ENCODE measurements around the gene TWNK.
A peak's percentile ranks its signal among the peaks of the same experiment; 100 is the strongest.

The TWNK gene

GRCh38 chr10:100968062-100968736 lies 19.1 kb upstream of the TWNK start:
- H3K4ac ChIP-seq (ENCODE audit: low read depth in 1 of 2, low read length in 2 of 2), result no peak overlapping the region
- no peak overlapping the region for H3K4me2 ChIP-seq (ENCODE audit: low read length, poor library complexity, severe bottlenecking)
- H3K18ac ChIP-seq (ENCODE audit: low read depth in 1 of 2, low read length in 2 of 2), result no peak overlapping the region
- WGBS, result 93% methylated on average over 1 of the region's 2 CpGs
- H2BK5ac ChIP-seq (ENCODE audit: low read depth, low read length, poor library complexity, severe bottlenecking), result no peak overlapping the region
- no peak overlapping the region for H2BK120ac ChIP-seq (ENCODE audit: low read depth, low read length)
- no peak overlapping the region for H2AK5ac ChIP-seq (ENCODE audit: low read length, severe bottlenecking)
- peaks cover 34% of the 10 kb centered on the region for H3K4me1 ChIP-seq (ENCODE audit: control insufficient read depth, insufficient read depth, low read depth, low read length)
- no peak overlapping the region for H4K8ac ChIP-seq (ENCODE audit: low read length)
- H3K14ac ChIP-seq (ENCODE audit: low read length in 2 of 2), result no peak overlapping the region
- H3K9ac ChIP-seq (ENCODE audit: low read length), result peak overlapping the region; percentile 73
- H2BK12ac ChIP-seq (ENCODE audit: low read length in 2 of 2), result no peak overlapping the region
- H3K4me3 ChIP-seq (ENCODE audit: insufficient read depth in 1 of 2, low read depth in 1 of 2, low read length in 2 of 2), result no peak overlapping the region
- H3K27ac ChIP-seq (ENCODE audit: low read length, poor library complexity, severe bottlenecking), result no peak overlapping the region
- H4K91ac ChIP-seq (ENCODE audit: low read length), result no peak overlapping the region
- no peaks in the 10 kb centered on the region for H3K79me1 ChIP-seq (replicated peaks; ENCODE audit: low read length, poor library complexity, severe bottlenecking)
- no peak overlapping the region for H2AFZ ChIP-seq (ENCODE audit: low read depth, low read length)
- no peaks in the 10 kb centered on the region for H3K27me3 ChIP-seq (ENCODE audit: control insufficient read depth in 1 of 2, insufficient read depth in 1 of 2, low read length in 2 of 2)
- no peak overlapping the region for H2BK15ac ChIP-seq (ENCODE audit: low read depth, poor library complexity, severe bottlenecking)
- H3K23ac ChIP-seq (ENCODE audit: low read length in 2 of 2), result no peak overlapping the region
- peaks cover 19 to 39% of the 10 kb centered on the region in 2 experiments for H3K36me3 ChIP-seq (ENCODE audit: control insufficient read depth in 1 of 2, insufficient read depth in 2 of 2, low read depth in 1 of 2, low read length in 2 of 2)
- DNase-seq, result no peak
- no peaks in the 10 kb centered on the region for H3K9me3 ChIP-seq (ENCODE audit: control insufficient read depth, low read length)

GRCh38 chr10:100968863-100969186 lies 18.5 kb upstream of the TWNK start:
- 14% methylated on average over 8 of the region's 9 CpGs for WGBS
- Histone ChIP-seq H3K9me3 (ENCODE audit: control insufficient read depth, low read length) (no peaks in the 10 kb centered on the region), H3K18ac (ENCODE audit: low read depth in 1 of 2, low read length in 2 of 2) (peak overlapping the region; percentile 35 to 74), H2AK5ac (ENCODE audit: low read length, severe bottlenecking) (no peak overlapping the region), H3K27ac (ENCODE audit: low read length, poor library complexity, severe bottlenecking) (no peak overlapping the region), H3K4me2 (ENCODE audit: low read length, poor library complexity, severe bottlenecking) (peak overlapping the region; percentile 78), H3K4me1 (ENCODE audit: control insufficient read depth, insufficient read depth, low read depth, low read length) (peaks cover 34% of the 10 kb centered on the region), H3K9ac (ENCODE audit: low read length) (peak overlapping the region; percentile 73), H3K14ac (ENCODE audit: low read length in 2 of 2) (peak overlapping the region in 1 of 2 experiments; percentile 80), H3K4ac (ENCODE audit: low read depth in 1 of 2, low read length in 2 of 2) (peak overlapping the region in 1 of 2 experiments; percentile 73), H3K4me3 (ENCODE audit: insufficient read depth in 1 of 2, low read depth in 1 of 2, low read length in 2 of 2) (peak overlapping the region; percentile 70 to 79), H2BK5ac (ENCODE audit: low read depth, low read length, poor library complexity, severe bottlenecking) (no peak overlapping the region), H2BK15ac (ENCODE audit: low read depth, poor library complexity, severe bottlenecking) (no peak overlapping the region), H2BK120ac (ENCODE audit: low read depth, low read length) (no peak overlapping the region), H3K27me3 (ENCODE audit: control insufficient read depth in 1 of 2, insufficient read depth in 1 of 2, low read length in 2 of 2) (no peaks in the 10 kb centered on the region), H3K36me3 (ENCODE audit: control insufficient read depth in 1 of 2, insufficient read depth in 2 of 2, low read depth in 1 of 2, low read length in 2 of 2) (peaks cover 21 to 33% of the 10 kb centered on the region in 2 experiments), H4K91ac (ENCODE audit: low read length) (peak overlapping the region; percentile 18), H3K23ac (ENCODE audit: low read length in 2 of 2) (no peak overlapping the region), H3K79me1 (replicated peaks; ENCODE audit: low read length, poor library complexity, severe bottlenecking) (no peaks in the 10 kb centered on the region), H2AFZ (ENCODE audit: low read depth, low read length) (peak overlapping the region; percentile 96), H2BK12ac (ENCODE audit: low read length in 2 of 2) (no peak overlapping the region), H4K8ac (ENCODE audit: low read length) (peak overlapping the region; percentile 48)
- no peak for DNase-seq

GRCh38 chr10:100969187-100970075 lies 17.9 kb upstream of the TWNK start, which contains the start of gene SEMA4G:
TSS of gene SEMA4G (plus strand) at chr10:100969504. CDS start at chr10:100972913, 3,409 bp downstream.
- H4K8ac ChIP-seq (ENCODE audit: low read length), result peak within 1 kb of the TSS; percentile 80
- no peak within 1 kb of the TSS for H2AK5ac ChIP-seq (ENCODE audit: low read length, severe bottlenecking)
- H2BK5ac ChIP-seq (ENCODE audit: low read depth, low read length, poor library complexity, severe bottlenecking), result no peak within 1 kb of the TSS
- H3K27me3 ChIP-seq (ENCODE audit: control insufficient read depth in 1 of 2, insufficient read depth in 1 of 2, low read length in 2 of 2), result no peaks in the 10 kb centered on the region
- no peak within 1 kb of the TSS for H3K27ac ChIP-seq (ENCODE audit: low read length, poor library complexity, severe bottlenecking)
- H3K9ac ChIP-seq (ENCODE audit: low read length), result peak within 1 kb of the TSS; percentile 73
- H3K4me3 ChIP-seq (ENCODE audit: insufficient read depth in 1 of 2, low read depth in 1 of 2, low read length in 2 of 2), result peak within 1 kb of the TSS; percentile 76 to 79
- peak within 1 kb of the TSS in 1 of 2 experiments; percentile 74 for H3K23ac ChIP-seq (ENCODE audit: low read length in 2 of 2)
- H3K36me3 ChIP-seq (ENCODE audit: control insufficient read depth in 1 of 2, insufficient read depth in 2 of 2, low read depth in 1 of 2, low read length in 2 of 2), result peaks cover 21 to 27% of the 10 kb centered on the region in 2 experiments
- 4% methylated on average over 51 of the region's 70 CpGs for WGBS
- no peak within 1 kb of the TSS for H2BK15ac ChIP-seq (ENCODE audit: low read depth, poor library complexity, severe bottlenecking)
- peak within 1 kb of the TSS; percentile 94 for H3K4me2 ChIP-seq (ENCODE audit: low read length, poor library complexity, severe bottlenecking)
- H2AFZ ChIP-seq (ENCODE audit: low read depth, low read length), result peak within 1 kb of the TSS; percentile 96
- no peaks in the 10 kb centered on the region for H3K79me1 ChIP-seq (replicated peaks; ENCODE audit: low read length, poor library complexity, severe bottlenecking)
- H4K91ac ChIP-seq (ENCODE audit: low read length), result peak within 1 kb of the TSS; percentile 60
- peak; percentile 41 for DNase-seq
- H2BK12ac ChIP-seq (ENCODE audit: low read length in 2 of 2), result peak within 1 kb of the TSS in 1 of 2 experiments; percentile 32
- H3K4ac ChIP-seq (ENCODE audit: low read depth in 1 of 2, low read length in 2 of 2), result peak within 1 kb of the TSS; percentile 73 to 91
- H3K14ac ChIP-seq (ENCODE audit: low read length in 2 of 2), result peak within 1 kb of the TSS; percentile 36 to 80
- peak within 1 kb of the TSS; percentile 70 to 84 for H3K18ac ChIP-seq (ENCODE audit: low read depth in 1 of 2, low read length in 2 of 2)
- no peak within 1 kb of the TSS for H2BK120ac ChIP-seq (ENCODE audit: low read depth, low read length)
- H3K9me3 ChIP-seq (ENCODE audit: control insufficient read depth, low read length), result no peaks in the 10 kb centered on the region
- peaks cover 34% of the 10 kb centered on the region for H3K4me1 ChIP-seq (ENCODE audit: control insufficient read depth, insufficient read depth, low read depth, low read length)

Data from mesenchymal stem cell (in vitro differentiated cells and primary cell).